ENCODE measurements around the gene LEKR1. TPM values are rescaled to one million over a fixed set of nuclear protein-coding genes. Genes with fewer than 3 reads are reported as not detected.

The LEKR1 gene
- total and polyA plus RNA-seq, 9 of the 15 experiments (the other 6 are each of a cell fraction or from before 2014, with no cell fraction given): 0.76 to 1.8 (median 1.2) TPM

GRCh38 chr3:156812521-156813335, 13.4 kb upstream of the LEKR1 start (continued):
- TF ChIP-seq NR4A1 (CRISPR knock-in tag; IDR thresholded peaks at IDR 0.05) (no peak), NR4A1 (tag; IDR thresholded peaks at IDR 0.05) (no peak), RNF2 (IDR thresholded peaks at IDR 0.05) (no peak), NKRF (IDR thresholded peaks at IDR 0.05; ENCODE audit: borderline replicate concordance) (no peak), ZC3H11A (IDR thresholded peaks at IDR 0.05; ENCODE audit: low read depth, low read length) (no peak), ZNF3 (CRISPR knock-in tag; IDR thresholded peaks at IDR 0.05) (no peak), ERF (CRISPR knock-in tag; IDR thresholded peaks at IDR 0.05) (no peak), IRF1 (CRISPR knock-in tag; IDR thresholded peaks at IDR 0.05; ENCODE audit: borderline replicate concordance) (no peak), PATZ1 (CRISPR knock-in tag; IDR thresholded peaks at IDR 0.05; ENCODE audit: borderline replicate concordance) (no peak), ARHGAP35 (IDR thresholded peaks at IDR 0.05; ENCODE audit: partially characterized antibody) (no peak), TFAP4 (CRISPR knock-in tag; IDR thresholded peaks at IDR 0.05; ENCODE audit: borderline replicate concordance) (no peak), HNRNPH1 (optimal IDR thresholded peaks at IDR 0.05; ENCODE audit: low read depth, low read length) (no peak), E2F6 (IDR thresholded peaks at IDR 0.05; ENCODE audit: borderline replicate concordance in 1 of 2, extremely low read depth in 1 of 2, insufficient read depth in 1 of 2, insufficient read length in 1 of 2, low read depth in 1 of 2, low read length in 1 of 2, poor library complexity in 1 of 2, severe bottlenecking in 1 of 2) (peak in 1 of 2 experiments; percentile 12), ZC3H4 (CRISPR knock-in tag; IDR thresholded peaks at IDR 0.05; ENCODE audit: borderline replicate concordance) (no peak)
- TF ChIP-seq, protein P1, sequence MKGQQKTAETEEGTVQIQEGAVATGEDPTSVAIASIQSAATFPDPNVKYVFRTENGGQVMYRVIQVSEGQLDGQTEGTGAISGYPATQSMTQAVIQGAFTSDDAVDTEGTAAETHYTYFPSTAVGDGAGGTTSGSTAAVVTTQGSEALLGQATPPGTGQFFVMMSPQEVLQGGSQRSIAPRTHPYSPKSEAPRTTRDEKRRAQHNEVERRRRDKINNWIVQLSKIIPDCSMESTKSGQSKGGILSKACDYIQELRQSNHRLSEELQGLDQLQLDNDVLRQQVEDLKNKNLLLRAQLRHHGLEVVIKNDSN (CRISPR knock-in tag; IDR thresholded peaks at IDR 0.05): no peak
- TF ChIP-seq, protein P2, sequence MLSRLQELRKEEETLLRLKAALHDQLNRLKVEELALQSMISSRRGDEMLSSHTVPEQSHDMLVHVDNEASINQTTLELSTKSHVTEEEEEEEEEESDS (CRISPR knock-in tag; IDR thresholded peaks at IDR 0.05): no peak
- TF ChIP-seq, protein P3, sequence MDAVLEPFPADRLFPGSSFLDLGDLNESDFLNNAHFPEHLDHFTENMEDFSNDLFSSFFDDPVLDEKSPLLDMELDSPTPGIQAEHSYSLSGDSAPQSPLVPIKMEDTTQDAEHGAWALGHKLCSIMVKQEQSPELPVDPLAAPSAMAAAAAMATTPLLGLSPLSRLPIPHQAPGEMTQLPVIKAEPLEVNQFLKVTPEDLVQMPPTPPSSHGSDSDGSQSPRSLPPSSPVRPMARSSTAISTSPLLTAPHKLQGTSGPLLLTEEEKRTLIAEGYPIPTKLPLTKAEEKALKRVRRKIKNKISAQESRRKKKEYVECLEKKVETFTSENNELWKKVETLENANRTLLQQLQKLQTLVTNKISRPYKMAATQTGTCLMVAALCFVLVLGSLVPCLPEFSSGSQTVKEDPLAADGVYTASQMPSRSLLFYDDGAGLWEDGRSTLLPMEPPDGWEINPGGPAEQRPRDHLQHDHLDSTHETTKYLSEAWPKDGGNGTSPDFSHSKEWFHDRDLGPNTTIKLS (IDR thresholded peaks at IDR 0.05; ENCODE audit: borderline replicate concordance, low read depth): no peak

Data from K562 (cell line).